Erythroblast (primary cell): ENCODE measurements around the gene AMBP.

ENCODE experiments used
- DNase-seq, 2 experiments: peaks; one replicate each; lab custom pipeline; 2025; lab: John Stamatoyannopoulos, UW
- GATA1 ChIP-seq: IDR thresholded peaks from 2 replicates; pipeline ENCODE4 v1.6.1; 2011; ENCODE audit warnings: low read depth, mild to moderate bottlenecking, control low read depth, low read length, moderate library complexity
- POLR2A ChIP-seq: IDR thresholded peaks from 2 replicates; pipeline ENCODE4 v1.6.1; 2011; ENCODE audit warnings: mild to moderate bottlenecking, low read length

Gene AMBP

GRCh38 chr9:114069476-114070187, 8.5 kb downstream of the AMBP start:
- no peak for DNase-seq
- TF ChIP-seq POLR2A (no peak), GATA1 (no peak)

GRCh38 chr9:114065304-114065703, 12.8 kb downstream of the AMBP start:
- no peak for DNase-seq
- no peak for TF ChIP-seq GATA1
- TF ChIP-seq POLR2A, result no peak

- no peak for DNase-seq
- TF ChIP-seq POLR2A (no peak), GATA1 (no peak)
These were observed 16.1 kb downstream of the AMBP start for GRCh38 chr9:114061830-114062474.

GRCh38 chr9:114061292-114061691, 16.8 kb downstream of the AMBP start:
- DNase-seq, result no peak
- no peak for TF ChIP-seq POLR2A
- no peak for TF ChIP-seq GATA1

- TF ChIP-seq GATA1 (no peak), POLR2A (no peak)
- DNase-seq, result no peak
These were observed 17.4 kb downstream of the AMBP start for GRCh38 chr9:114060711-114061110.

- DNase-seq, result no peak
- TF ChIP-seq POLR2A, result no peak
- no peak for TF ChIP-seq GATA1
These were observed 18.0 kb downstream of the AMBP start for GRCh38 chr9:114060070-114060469.

- DNase-seq, result no peak
These were observed 18.9 kb downstream of the AMBP start for GRCh38 chr9:114059047-114059803.

GRCh38 chr9:114058688-114059046, 19.4 kb downstream of the AMBP start:
- TF ChIP-seq POLR2A (no peak), GATA1 (no peak)
- no peak for DNase-seq

More at GRCh38 chr9:114059047-114059803, 18.9 kb downstream of the AMBP start:
- no peak for TF ChIP-seq POLR2A

- TF ChIP-seq POLR2A (no peak), GATA1 (no peak)
These were observed 20.8 kb downstream of the AMBP start for GRCh38 chr9:114057161-114057885.

GRCh38 chr9:114056527-114056926, 21.6 kb downstream of the AMBP start:
- TF ChIP-seq POLR2A (no peak), GATA1 (no peak)
- DNase-seq, result no peak

More at GRCh38 chr9:114057161-114057885, 20.8 kb downstream of the AMBP start:
- no peak for DNase-seq

GRCh38 chr9:114055894-114056293, 22.2 kb downstream of the AMBP start:
- DNase-seq, result no peak
- no peak for TF ChIP-seq POLR2A
- no peak for TF ChIP-seq GATA1

- no peak for DNase-seq
- TF ChIP-seq POLR2A (no peak), GATA1 (no peak)
These were observed 23.0 kb downstream of the AMBP start for GRCh38 chr9:114055061-114055460.

GRCh38 chr9:114054191-114054690, 23.9 kb downstream of the AMBP start:
- no peak for DNase-seq

More at GRCh38 chr9:114054191-114054690, 23.9 kb downstream of the AMBP start:
- TF ChIP-seq POLR2A, result no peak
- no peak for TF ChIP-seq GATA1
